ENCODE measurements around the gene PREX1.
A peak's percentile ranks its signal among the peaks of the same experiment; 100 is the strongest.
"Not testable (repeated sequence)": the region's sequence is repeated elsewhere in the genome, so short reads cannot be mapped to it uniquely, and the experiment has no call there.

The PREX1 gene

GRCh38 chr20:48816282-48817205 is 11.3 kb downstream of the PREX1 start:
- peaks cover 12% of the 10 kb centered on the region for H3K36me3 Mint-ChIP-seq
- no peak for DNase-seq (ENCODE audit: low spot score in 2 of 2)
- no peaks in the 10 kb centered on the region for H3K9me3 Mint-ChIP-seq
- no peak for ATAC-seq (ENCODE audit: low read depth)
- peaks cover 62% of the 10 kb centered on the region for H3K4me1 Mint-ChIP-seq
- H3K4me3 Mint-ChIP-seq, result peak overlapping the region; percentile 12
- H3K27ac Mint-ChIP-seq, result peak overlapping the region; percentile 87
- H3K27me3 Mint-ChIP-seq, result no peaks in the 10 kb centered on the region

GRCh38 chr20:48815537-48815936 is 12.3 kb downstream of the PREX1 start:
- no peak for DNase-seq (ENCODE audit: low spot score in 2 of 2)
- H3K4me1 Mint-ChIP-seq, result peaks cover 61% of the 10 kb centered on the region
- H3K27me3 Mint-ChIP-seq, result no peaks in the 10 kb centered on the region
- peak overlapping the region; percentile 87 for H3K27ac Mint-ChIP-seq
- peaks cover 14% of the 10 kb centered on the region for H3K36me3 Mint-ChIP-seq
- peak overlapping the region; percentile 68 for H3K4me3 Mint-ChIP-seq
- ATAC-seq (ENCODE audit: low read depth), result peak; percentile 25
- no peaks in the 10 kb centered on the region for H3K9me3 Mint-ChIP-seq

DNA sequence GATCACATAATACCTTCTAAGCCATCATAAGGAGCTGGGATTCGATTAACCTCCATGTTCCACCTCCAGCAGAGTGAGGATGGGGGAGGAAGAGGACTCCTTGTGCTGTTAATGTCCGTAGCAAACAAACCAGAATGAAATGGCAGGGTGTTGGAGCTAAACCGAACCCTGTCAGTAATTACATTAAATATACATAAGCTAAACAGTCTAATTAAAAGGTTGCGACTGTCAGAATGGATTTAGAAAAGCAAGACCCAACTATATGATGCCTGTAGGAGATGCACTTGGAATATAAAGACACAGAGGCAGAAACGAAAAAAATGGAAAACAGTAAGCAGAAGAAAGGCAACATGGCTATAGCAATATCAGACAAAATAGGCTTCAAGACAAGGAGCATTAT is 13.2 kb downstream of the PREX1 start:
- peak overlapping the region; percentile 68 for H3K4me3 Mint-ChIP-seq
- H3K4me1 Mint-ChIP-seq, result peaks cover 53% of the 10 kb centered on the region
- H3K27me3 Mint-ChIP-seq, result no peaks in the 10 kb centered on the region
- peaks cover 10% of the 10 kb centered on the region for H3K36me3 Mint-ChIP-seq
- no peak for DNase-seq (ENCODE audit: low spot score in 2 of 2)
- no peaks in the 10 kb centered on the region for H3K9me3 Mint-ChIP-seq
- no peak for ATAC-seq (ENCODE audit: low read depth)
- H3K27ac Mint-ChIP-seq, result peak overlapping the region; percentile 87

DNA sequence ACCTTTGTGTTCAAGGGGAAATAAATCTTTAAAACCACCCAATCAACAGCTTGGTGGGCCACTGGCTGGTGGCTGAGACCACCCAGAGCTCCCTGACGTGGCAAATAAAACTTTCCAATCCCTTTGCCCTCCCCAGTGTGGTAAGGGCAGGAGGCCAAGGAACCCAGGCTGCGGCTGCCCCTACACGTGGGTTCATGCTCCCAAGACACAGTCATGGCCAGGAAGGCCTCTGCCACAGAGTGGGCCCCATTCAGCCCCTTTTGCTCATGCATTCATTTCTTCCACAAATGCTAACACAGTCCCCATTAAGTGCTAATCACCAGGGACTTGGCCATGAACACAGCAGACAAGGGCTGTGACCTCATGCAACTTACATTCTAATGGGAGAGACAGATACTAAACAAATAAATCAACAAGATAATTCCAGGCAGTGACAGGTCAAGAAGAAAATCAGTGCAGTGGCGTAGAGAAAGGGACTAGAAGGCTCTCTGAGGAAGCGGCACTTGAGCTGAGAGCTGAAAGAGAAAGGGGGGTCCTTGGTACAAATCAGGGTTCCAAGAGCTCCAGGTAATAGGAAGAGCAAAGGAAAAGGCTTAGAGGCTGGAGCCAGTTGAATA is 13.8 kb downstream of the PREX1 start:
- ATAC-seq (ENCODE audit: low read depth), result no peak
- peaks cover 52% of the 10 kb centered on the region for H3K4me1 Mint-ChIP-seq

DNA sequence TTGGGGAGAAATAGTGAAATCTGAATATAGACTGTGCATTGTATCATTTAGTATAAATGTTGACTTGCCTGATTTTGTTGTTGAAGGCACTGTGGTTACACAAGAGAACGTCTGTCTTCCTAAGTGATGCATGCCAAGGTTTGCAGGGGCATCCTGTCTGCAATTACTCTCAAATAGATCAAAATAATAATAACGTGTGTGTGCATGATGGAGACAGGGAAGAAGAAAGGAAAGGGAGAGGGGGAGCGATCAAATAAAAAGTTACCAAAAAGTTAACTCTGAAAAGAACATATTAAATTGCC is 14.4 kb downstream of the PREX1 start:
- Mint-ChIP-seq H3K9me3 (no peaks in the 10 kb centered on the region), H3K27ac (no peak overlapping the region), H3K4me3 (no peak overlapping the region), H3K4me1 (peaks cover 52% of the 10 kb centered on the region), H3K36me3 (peaks cover 10% of the 10 kb centered on the region), H3K27me3 (no peaks in the 10 kb centered on the region)
- ATAC-seq (ENCODE audit: low read depth), result no peak
- DNase-seq (ENCODE audit: low spot score in 2 of 2), result no peak

More for the DNA sequence above, 13.8 kb downstream of the PREX1 start:
- no peak for DNase-seq (ENCODE audit: low spot score in 2 of 2)
- peaks cover 5% of the 10 kb centered on the region for H3K36me3 Mint-ChIP-seq
- H3K27ac Mint-ChIP-seq, result no peak overlapping the region
- H3K4me3 Mint-ChIP-seq, result no peak overlapping the region
- H3K9me3 Mint-ChIP-seq, result no peaks in the 10 kb centered on the region
- H3K27me3 Mint-ChIP-seq, result no peaks in the 10 kb centered on the region

DNA sequence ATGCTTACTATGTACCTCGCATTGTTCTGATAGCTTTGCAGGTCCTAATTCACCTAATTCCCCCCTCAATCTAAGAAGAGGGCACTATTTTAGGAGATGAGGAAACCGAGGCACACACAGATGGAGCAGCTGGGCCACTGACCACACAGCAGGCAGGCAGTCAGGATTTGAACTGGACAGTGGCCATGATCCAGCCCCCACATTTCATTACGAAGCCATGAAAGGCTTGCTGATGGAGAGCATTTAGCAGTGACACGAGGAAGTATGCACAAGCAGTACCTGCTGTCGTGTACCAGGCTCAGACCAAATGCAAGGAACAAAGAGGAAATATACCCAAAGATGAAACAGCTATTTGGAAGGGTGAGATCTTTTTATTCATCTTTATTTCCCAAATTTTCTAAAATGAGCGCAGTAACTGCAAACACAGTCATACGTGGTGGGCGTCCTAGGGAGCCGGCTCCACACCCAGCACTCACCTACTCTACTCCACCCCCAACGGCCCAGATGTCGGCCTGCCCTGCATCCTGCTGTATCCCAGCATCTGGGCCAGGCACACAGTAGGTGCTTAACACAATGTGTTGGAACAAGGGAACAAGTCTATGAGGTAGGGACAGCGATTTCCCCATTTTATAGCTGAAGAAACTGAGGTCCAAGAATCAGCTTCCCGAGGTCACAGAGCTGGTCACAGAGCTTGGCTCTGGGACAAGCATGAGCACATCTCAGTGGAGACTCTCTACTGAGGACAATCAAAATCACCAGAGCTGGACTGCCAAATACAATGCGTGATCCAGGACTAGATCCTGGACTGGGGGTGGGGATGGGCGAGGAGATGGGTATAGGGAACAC is 15.0 kb downstream of the PREX1 start:
- Mint-ChIP-seq H3K36me3 (peaks cover 11% of the 10 kb centered on the region), H3K27me3 (no peaks in the 10 kb centered on the region), H3K27ac (no peak overlapping the region), H3K9me3 (no peaks in the 10 kb centered on the region), H3K4me3 (no peak overlapping the region), H3K4me1 (peaks cover 49% of the 10 kb centered on the region)
- ATAC-seq (ENCODE audit: low read depth) (no peak), DNase-seq (ENCODE audit: low spot score in 2 of 2) (no peak)

DNA sequence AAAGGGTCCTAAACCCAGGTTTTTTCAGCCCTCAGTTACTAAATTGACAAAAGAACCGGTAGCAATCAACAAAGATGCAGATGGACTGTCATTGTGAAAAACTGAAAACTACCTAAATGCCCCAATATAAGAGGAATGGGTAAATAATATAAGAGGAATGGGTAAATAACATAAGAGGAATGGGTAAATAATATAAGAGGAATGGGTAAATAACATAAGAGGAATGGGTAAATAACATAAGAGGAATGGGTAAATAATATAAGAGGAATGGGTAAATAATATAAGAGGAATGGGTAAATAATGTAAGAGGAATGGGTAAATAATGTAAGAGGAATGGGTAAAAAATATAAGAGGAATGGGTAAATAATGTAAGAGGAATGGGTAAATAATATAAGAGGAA is 15.7 kb downstream of the PREX1 start:
- not testable (repeated sequence) for H3K4me3 Mint-ChIP-seq; ATAC-seq (ENCODE audit: low read depth)

GRCh38 chr20:48809673-48810072 is 18.1 kb downstream of the PREX1 start:
- H3K36me3 Mint-ChIP-seq, result peaks cover 25% of the 10 kb centered on the region
- H3K9me3 Mint-ChIP-seq, result no peaks in the 10 kb centered on the region
- H3K4me1 Mint-ChIP-seq, result peaks cover 36% of the 10 kb centered on the region
- H3K27ac Mint-ChIP-seq, result no peak overlapping the region
- DNase-seq (ENCODE audit: low spot score in 2 of 2) (no peak), ATAC-seq (ENCODE audit: low read depth) (no peak)
- H3K27me3 Mint-ChIP-seq, result no peaks in the 10 kb centered on the region
- H3K4me3 Mint-ChIP-seq, result peak overlapping the region; percentile 27

More for the DNA sequence above, 15.7 kb downstream of the PREX1 start:
- H3K27ac Mint-ChIP-seq; DNase-seq (ENCODE audit: low spot score in 2 of 2); H3K27me3 Mint-ChIP-seq; H3K9me3 Mint-ChIP-seq: not testable (repeated sequence)
- peaks cover 44% of the 10 kb centered on the region for H3K4me1 Mint-ChIP-seq
- H3K36me3 Mint-ChIP-seq, result peaks cover 16% of the 10 kb centered on the region

DNA sequence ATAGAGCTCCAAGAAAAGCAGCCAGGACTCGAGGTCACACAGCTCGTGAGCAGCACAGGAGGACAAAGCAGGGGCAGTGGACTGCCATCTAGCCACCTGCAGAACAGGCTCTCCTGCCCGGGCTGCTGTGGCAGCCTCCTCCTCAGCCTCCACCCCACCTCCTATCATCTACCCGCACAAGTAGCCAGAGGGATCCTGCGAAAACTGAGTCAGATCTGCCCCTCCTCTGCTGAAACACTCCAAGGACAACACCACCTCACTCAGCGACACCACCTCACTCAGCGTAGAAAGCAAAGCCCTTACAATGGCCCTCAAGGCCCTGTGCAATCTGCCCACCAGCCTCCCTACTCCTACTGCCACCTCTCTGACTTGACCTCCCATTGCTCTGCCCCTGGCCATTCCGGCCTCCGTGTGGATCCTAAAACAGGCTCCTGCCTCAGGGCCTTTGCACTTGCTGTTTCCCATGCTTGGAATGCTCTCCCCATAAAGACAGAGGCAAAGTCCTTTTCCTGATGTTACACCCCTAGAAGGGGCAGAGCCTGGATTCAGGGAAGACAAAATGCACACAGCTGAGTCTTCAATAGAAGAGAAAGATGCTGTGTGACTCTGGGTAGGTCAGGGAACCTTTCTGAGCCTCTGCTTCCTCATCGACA is 19.3 kb downstream of the PREX1 start:
- DNase-seq (ENCODE audit: low spot score in 2 of 2) (no peak), ATAC-seq (ENCODE audit: low read depth) (no peak)
- Mint-ChIP-seq H3K4me3 (no peak overlapping the region), H3K27me3 (no peaks in the 10 kb centered on the region), H3K27ac (peak overlapping the region; percentile 45), H3K4me1 (peaks cover 43% of the 10 kb centered on the region), H3K9me3 (no peaks in the 10 kb centered on the region), H3K36me3 (peaks cover 33% of the 10 kb centered on the region)

DNA sequence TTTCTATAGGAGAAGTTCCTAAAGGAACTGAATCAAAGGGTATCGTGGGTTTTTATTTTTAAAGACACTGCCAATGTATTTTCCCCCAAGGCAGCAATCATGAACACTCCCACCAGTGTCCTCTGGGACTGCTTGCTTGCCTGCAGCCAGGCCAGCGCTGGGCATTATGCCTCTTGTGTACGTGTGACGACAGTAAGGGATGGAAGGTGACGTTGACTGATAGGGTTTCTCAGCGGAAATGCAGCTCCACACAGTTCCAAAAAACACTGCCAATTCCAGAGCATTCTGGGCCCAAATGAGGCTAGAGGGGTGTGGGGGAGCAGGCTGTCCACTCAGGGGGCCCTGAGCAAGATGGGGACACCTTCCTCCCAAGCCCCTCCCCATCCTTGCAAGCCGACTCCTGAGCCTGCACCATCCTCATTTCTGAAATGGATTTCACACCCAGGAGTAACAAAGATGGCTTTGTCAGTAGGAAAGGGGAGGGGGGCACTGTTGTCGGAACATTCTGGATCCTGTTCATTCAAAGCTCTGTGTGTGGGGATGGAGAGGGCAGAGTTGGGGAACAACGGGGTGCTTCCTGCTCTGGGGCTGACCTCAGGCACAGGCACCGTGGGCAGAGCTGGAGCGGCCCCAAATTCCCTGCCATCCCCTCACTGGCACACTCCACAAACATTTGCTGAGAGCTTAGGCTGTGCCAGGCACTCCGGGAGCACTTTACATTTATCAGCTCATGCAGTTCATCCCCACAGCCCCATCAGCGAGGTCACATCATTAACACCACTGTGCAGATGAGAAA is 20.0 kb downstream of the PREX1 start:
- Mint-ChIP-seq H3K4me1 (peaks cover 48% of the 10 kb centered on the region), H3K27ac (no peak overlapping the region), H3K27me3 (no peaks in the 10 kb centered on the region), H3K4me3 (no peak overlapping the region), H3K36me3 (peaks cover 33% of the 10 kb centered on the region), H3K9me3 (no peaks in the 10 kb centered on the region)
- ATAC-seq (ENCODE audit: low read depth) (no peak), DNase-seq (ENCODE audit: low spot score in 2 of 2) (no peak)

GRCh38 chr20:48807051-48807450 is 20.7 kb downstream of the PREX1 start:
- H3K36me3 Mint-ChIP-seq, result peaks cover 39% of the 10 kb centered on the region
- H3K9me3 Mint-ChIP-seq, result peaks cover 5% of the 10 kb centered on the region
- H3K4me1 Mint-ChIP-seq, result peaks cover 52% of the 10 kb centered on the region
- H3K4me3 Mint-ChIP-seq, result no peak overlapping the region
- H3K27me3 Mint-ChIP-seq, result no peaks in the 10 kb centered on the region
- ATAC-seq (ENCODE audit: low read depth) (no peak), DNase-seq (ENCODE audit: low spot score in 2 of 2) (no peak)
- H3K27ac Mint-ChIP-seq, result no peak overlapping the region

DNA sequence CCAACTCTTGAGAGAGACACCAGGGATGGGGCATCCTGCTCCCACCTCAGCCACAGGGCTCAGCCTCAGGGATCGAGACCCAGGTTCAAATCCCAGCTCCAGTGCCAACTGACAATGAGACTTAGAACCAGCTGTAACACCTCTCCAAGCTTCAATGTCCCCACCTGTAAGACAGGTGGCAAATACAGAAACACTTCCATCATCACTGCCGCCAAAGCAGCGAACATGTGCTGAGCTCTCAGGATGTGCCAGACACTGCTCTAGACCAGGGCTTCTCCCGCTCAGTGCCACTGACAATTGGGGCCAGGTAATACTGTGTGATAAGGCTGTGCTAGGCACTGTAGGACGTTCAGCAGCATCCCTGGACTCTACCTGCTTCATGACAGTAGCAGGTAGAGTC is 22.1 kb downstream of the PREX1 start:
- DNase-seq (ENCODE audit: low spot score in 2 of 2) (no peak), ATAC-seq (ENCODE audit: low read depth) (no peak)
- Mint-ChIP-seq H3K36me3 (peaks cover 38% of the 10 kb centered on the region), H3K27me3 (no peaks in the 10 kb centered on the region), H3K4me3 (no peak overlapping the region), H3K9me3 (peaks cover 5% of the 10 kb centered on the region), H3K27ac (peak overlapping the region; percentile 28), H3K4me1 (peaks cover 55% of the 10 kb centered on the region)

GRCh38 chr20:48805286-48805685 is 22.5 kb downstream of the PREX1 start:
- Mint-ChIP-seq H3K4me3 (no peak overlapping the region), H3K27me3 (no peaks in the 10 kb centered on the region), H3K4me1 (peaks cover 55% of the 10 kb centered on the region), H3K27ac (peak overlapping the region; percentile 28), H3K36me3 (peaks cover 38% of the 10 kb centered on the region), H3K9me3 (peaks cover 5% of the 10 kb centered on the region)
- no peak for DNase-seq (ENCODE audit: low spot score in 2 of 2)
- no peak for ATAC-seq (ENCODE audit: low read depth)
